Breast epithelium (tissue), 3 donors: ENCODE measurements around the gene MAGI3.

Experiments used
- CTCF ChIP-seq, 3 donors: fragments of 450-650 bp; IDR thresholded peaks; one replicate each; pipeline ENCODE4 v1.5.1; 2016 to 2017; ENCODE audit warnings: antibody characterized with exemption in 3 of 3, mild to moderate bottlenecking in 3 of 3, moderate library complexity in 3 of 3
- POLR2A ChIP-seq: fragments of 450-650 bp; IDR thresholded peaks from one replicate; pipeline ENCODE4 v1.6.1; 2016; ENCODE audit warnings: antibody characterized with exemption, mild to moderate bottlenecking, moderate library complexity
- POLR2AphosphoS5 ChIP-seq, 3 donors: sonication (generic); formaldehyde crosslinking; IDR thresholded peaks; one replicate each; pipeline ENCODE4 v1.6.1; 2017; ENCODE audit warnings: antibody characterized with exemption in 3 of 3

- TF ChIP-seq POLR2AphosphoS5 (IDR thresholded peaks at IDR 0.05) (no peak), CTCF (IDR thresholded peaks at IDR 0.05) (no peak), POLR2A (no peak)
Observed at GRCh38 chr1:113453771-113454083, 63.4 kb downstream of the MAGI3 start.
